ENCODE results near the gene RILPL1. TPM values are rescaled to one million over a fixed set of nuclear protein-coding genes. Genes with fewer than 3 reads are reported as not detected.
A peak's percentile ranks its signal among the peaks of the same experiment; 100 is the strongest.
"Not testable (repeated sequence)": the region's sequence is repeated elsewhere in the genome, so short reads cannot be mapped to it uniquely, and the experiment has no call there.

RILPL1 gene
- total RNA-seq, 2 experiments from 2014 or later, result 4.0 to 4.8 TPM

GRCh38 chr12:123472438-123472849 is 61.1 kb downstream of the RILPL1 start:
- peaks cover 16% of the 10 kb centered on the region for H3K36me3 Mint-ChIP-seq
- H3K27ac Mint-ChIP-seq, result no peak overlapping the region
- no peaks in the 10 kb centered on the region for H3K9me3 Mint-ChIP-seq
- DNase-seq, result no peak
- ChIA-PET POLR2A (no interaction called here), CTCF (no interaction called here)
- intact Hi-C loops (cut with micrococcal nuclease), result no loop called here
- H3K4me3 Mint-ChIP-seq, result no peak overlapping the region
- peaks cover 23% of the 10 kb centered on the region for H3K4me1 Mint-ChIP-seq (ENCODE audit: low read depth)
- H3K27me3 Mint-ChIP-seq, result no peaks in the 10 kb centered on the region

GRCh38 chr12:123471374-123472068 is 62.0 kb downstream of the RILPL1 start:
- Mint-ChIP-seq H3K27ac (no peak overlapping the region), H3K9me3 (no peaks in the 10 kb centered on the region), H3K36me3 (peaks cover 16% of the 10 kb centered on the region), H3K4me1 (ENCODE audit: low read depth) (peaks cover 19% of the 10 kb centered on the region), H3K4me3 (no peak overlapping the region), H3K27me3 (no peaks in the 10 kb centered on the region)
- DNase-seq, result no peak
- ChIA-PET CTCF (no interaction called here), POLR2A (no interaction called here)
- intact Hi-C loops (cut with micrococcal nuclease), result no loop called here

GRCh38 chr12:123469978-123470377 is 63.5 kb downstream of the RILPL1 start:
- no peak overlapping the region for H3K4me3 Mint-ChIP-seq
- DNase-seq, result no peak
- peaks cover 13% of the 10 kb centered on the region for H3K4me1 Mint-ChIP-seq (ENCODE audit: low read depth)
- no peaks in the 10 kb centered on the region for H3K9me3 Mint-ChIP-seq
- H3K27ac Mint-ChIP-seq, result no peak overlapping the region
- POLR2A ChIA-PET, result no interaction called here
- H3K27me3 Mint-ChIP-seq, result no peaks in the 10 kb centered on the region
- CTCF ChIA-PET, result interaction anchor here (1.1 kb wide), 1 partner anchor 232 kb away, joined by 3 read pairs; no protein-coding TSS in a partner anchor
- intact Hi-C loops (cut with micrococcal nuclease), result no loop called here
- peaks cover 15% of the 10 kb centered on the region for H3K36me3 Mint-ChIP-seq

- Mint-ChIP-seq H3K9me3 (no peaks in the 10 kb centered on the region), H3K27ac (no peak overlapping the region), H3K27me3 (no peaks in the 10 kb centered on the region), H3K4me1 (ENCODE audit: low read depth) (peaks cover 6% of the 10 kb centered on the region), H3K4me3 (no peak overlapping the region), H3K36me3 (peaks cover 13% of the 10 kb centered on the region)
- POLR2A ChIA-PET, result no interaction called here
- intact Hi-C loops (cut with micrococcal nuclease), result no loop called here
- no peak for DNase-seq
- CTCF ChIA-PET, result interaction anchor here (0.6 kb wide), 2 partner anchors 9 to 121 kb away, joined by 3 to 4 read pairs; no protein-coding TSS in a partner anchor
Measured at GRCh38 chr12:123468786-123469185, 64.7 kb downstream of the RILPL1 start.

GRCh38 chr12:123465084-123465483 is 68.4 kb downstream of the RILPL1 start:
- ChIA-PET CTCF (no interaction called here), POLR2A (no interaction called here)
- no peak overlapping the region for H3K27ac Mint-ChIP-seq
- DNase-seq, result no peak
- peaks cover 11% of the 10 kb centered on the region for H3K36me3 Mint-ChIP-seq
- no peaks in the 10 kb centered on the region for H3K9me3 Mint-ChIP-seq
- H3K4me1 Mint-ChIP-seq (ENCODE audit: low read depth), result peaks cover 18% of the 10 kb centered on the region
- no peak overlapping the region for H3K4me3 Mint-ChIP-seq
- intact Hi-C loops (cut with micrococcal nuclease), result no loop called here
- H3K27me3 Mint-ChIP-seq, result no peaks in the 10 kb centered on the region

- H3K27ac Mint-ChIP-seq; H3K4me3 Mint-ChIP-seq; H3K9me3 Mint-ChIP-seq; POLR2A ChIA-PET; CTCF ChIA-PET; H3K27me3 Mint-ChIP-seq; intact Hi-C loops (cut with micrococcal nuclease); DNase-seq: not testable (repeated sequence)
- Mint-ChIP-seq H3K4me1 (ENCODE audit: low read depth) (peaks cover 27% of the 10 kb centered on the region), H3K36me3 (peaks cover 14% of the 10 kb centered on the region)
Measured at GRCh38 chr12:123463174-123463573, 70.3 kb downstream of the RILPL1 start.

GRCh38 chr12:123457980-123458779 is 75.3 kb downstream of the RILPL1 start, which contains the start of gene SNRNP35:
Gene SNRNP35 (plus strand): TSS chr12:123458139. CDS start chr12:123465541, 7,402 bp downstream.
- peaks cover 23% of the 10 kb centered on the region for H3K4me1 Mint-ChIP-seq (ENCODE audit: low read depth)
- H3K27me3 Mint-ChIP-seq, result no peaks in the 10 kb centered on the region
- H3K4me3 Mint-ChIP-seq, result peak within 1 kb of the TSS; percentile 97
- ChIA-PET CTCF (interaction anchor here (0.6 to 2.1 kb wide), 6 partner anchors 10 to 160 kb away, joined by 3 to 8 read pairs (median 4); no protein-coding TSS in a partner anchor), POLR2A (interaction anchor here (0.9 to 2.6 kb wide), 7 partner anchors 10 to 255 kb away, joined by 3 to 16 read pairs (median 6); partner anchors contain the start of genes RILPL2 and SBNO1)
- peak within 1 kb of the TSS; percentile 99 for H3K27ac Mint-ChIP-seq
- H3K36me3 Mint-ChIP-seq, result peaks cover 9% of the 10 kb centered on the region
- peak; percentile 88 for DNase-seq
- intact Hi-C loops (cut with micrococcal nuclease), result loop anchor here (1.0 to 10.0 kb wide), 7 partner anchors 22 to 563 kb away; partner anchors contain the start of genes MPHOSPH9, MTRFR, RILPL1 and RILPL2
- no peaks in the 10 kb centered on the region for H3K9me3 Mint-ChIP-seq

GRCh38 chr12:123453165-123453564 is 80.4 kb downstream of the RILPL1 start:
- ChIA-PET CTCF (no interaction called here), POLR2A (no interaction called here)
- H3K9me3 Mint-ChIP-seq, result no peaks in the 10 kb centered on the region
- H3K4me3 Mint-ChIP-seq, result no peak overlapping the region
- intact Hi-C loops (cut with micrococcal nuclease), result loop anchor here (10.0 kb wide), 2 partner anchors 218 to 558 kb away; partner anchors contain the start of genes MPHOSPH9, MTRFR and VPS37B
- peaks cover under 1% of the 10 kb centered on the region for H3K36me3 Mint-ChIP-seq
- no peaks in the 10 kb centered on the region for H3K27me3 Mint-ChIP-seq
- DNase-seq, result no peak
- H3K4me1 Mint-ChIP-seq (ENCODE audit: low read depth), result peaks cover 14% of the 10 kb centered on the region
- H3K27ac Mint-ChIP-seq, result no peak overlapping the region

GRCh38 chr12:123452276-123452550 is 81.3 kb downstream of the RILPL1 start:
- intact Hi-C loops (cut with micrococcal nuclease), result loop anchor here (10.0 kb wide), 2 partner anchors 217 to 557 kb away; partner anchors contain the start of genes MPHOSPH9, MTRFR and VPS37B
- H3K9me3 Mint-ChIP-seq, H3K27me3 Mint-ChIP-seq, H3K27ac Mint-ChIP-seq, H3K4me3 Mint-ChIP-seq, H3K36me3 Mint-ChIP-seq, CTCF ChIA-PET: not testable (repeated sequence)
- H3K4me1 Mint-ChIP-seq (ENCODE audit: low read depth), result peaks cover 15% of the 10 kb centered on the region
- POLR2A ChIA-PET, result interaction anchor here (0.5 to 0.9 kb wide), 3 partner anchors 10 to 28 kb away, joined by 3 to 5 read pairs (median 4); no protein-coding TSS in a partner anchor
- peak; percentile 22 for DNase-seq

- H3K9me3 Mint-ChIP-seq, result no peaks in the 10 kb centered on the region
- POLR2A ChIA-PET, result no interaction called here
- peak; percentile 8 for DNase-seq
- intact Hi-C loops (cut with micrococcal nuclease), result loop anchor here (10.0 kb wide), 2 partner anchors 216 to 556 kb away; partner anchors contain the start of genes MPHOSPH9, MTRFR and VPS37B
- CTCF ChIA-PET, result no interaction called here
- no peaks in the 10 kb centered on the region for H3K36me3 Mint-ChIP-seq
- H3K27me3 Mint-ChIP-seq, result no peaks in the 10 kb centered on the region
- peaks cover 24% of the 10 kb centered on the region for H3K4me1 Mint-ChIP-seq (ENCODE audit: low read depth)
- H3K4me3 Mint-ChIP-seq, result no peak overlapping the region
- no peak overlapping the region for H3K27ac Mint-ChIP-seq
Measured at GRCh38 chr12:123450636-123451035, 82.9 kb downstream of the RILPL1 start.

- CTCF ChIA-PET, result no interaction called here
- intact Hi-C loops (cut with micrococcal nuclease), result loop anchor here (10.0 kb wide), 2 partner anchors 215 to 555 kb away; partner anchors contain the start of genes MPHOSPH9, MTRFR and VPS37B
- POLR2A ChIA-PET, result interaction anchor here (1.7 to 3.1 kb wide), 3 partner anchors 10 to 21 kb away, joined by 4 to 15 read pairs (median 14); partner anchors contain the start of gene RILPL2
Measured at GRCh38 chr12:123449856-123450255, 83.7 kb downstream of the RILPL1 start.

GRCh38 chr12:123449249-123449733 is 84.2 kb downstream of the RILPL1 start:
- Mint-ChIP-seq H3K4me1 (ENCODE audit: low read depth) (peaks cover 29% of the 10 kb centered on the region), H3K4me3 (peak overlapping the region; percentile 27), H3K9me3 (no peaks in the 10 kb centered on the region), H3K36me3 (no peaks in the 10 kb centered on the region), H3K27ac (peak overlapping the region; percentile 95), H3K27me3 (no peaks in the 10 kb centered on the region)
- intact Hi-C loops (cut with micrococcal nuclease), result no loop called here
- DNase-seq, result peak; percentile 18
- POLR2A ChIA-PET, result interaction anchor here (0.8 to 3.1 kb wide), 8 partner anchors 8 to 87 kb away, joined by 3 to 15 read pairs (median 9); partner anchors contain the start of genes KMT5A, RILPL2 and SNRNP35
- CTCF ChIA-PET, result interaction anchor here (0.9 to 1.5 kb wide), 4 partner anchors 9 to 22 kb away, joined by 3 to 6 read pairs (median 4); partner anchors contain the start of gene SNRNP35

More at GRCh38 chr12:123449856-123450255, 83.7 kb downstream of the RILPL1 start:
- H3K4me3 Mint-ChIP-seq, result no peak overlapping the region
- no peak for DNase-seq
- no peaks in the 10 kb centered on the region for H3K9me3 Mint-ChIP-seq
- H3K4me1 Mint-ChIP-seq (ENCODE audit: low read depth), result peaks cover 29% of the 10 kb centered on the region
- H3K36me3 Mint-ChIP-seq, result no peaks in the 10 kb centered on the region
- no peaks in the 10 kb centered on the region for H3K27me3 Mint-ChIP-seq
- H3K27ac Mint-ChIP-seq, result peak overlapping the region; percentile 95
